ENCODE results near the gene NPAS4. TPM values are rescaled to one million over a fixed set of nuclear protein-coding genes. Genes with fewer than 3 reads are reported as not detected.
"Not testable (repeated sequence)": the region's sequence is repeated elsewhere in the genome, so short reads cannot be mapped to it uniquely, and the experiment has no call there.

NPAS4 gene
- total RNA-seq, 1 donor from 2014 or later, result 0.16 TPM

DNA sequence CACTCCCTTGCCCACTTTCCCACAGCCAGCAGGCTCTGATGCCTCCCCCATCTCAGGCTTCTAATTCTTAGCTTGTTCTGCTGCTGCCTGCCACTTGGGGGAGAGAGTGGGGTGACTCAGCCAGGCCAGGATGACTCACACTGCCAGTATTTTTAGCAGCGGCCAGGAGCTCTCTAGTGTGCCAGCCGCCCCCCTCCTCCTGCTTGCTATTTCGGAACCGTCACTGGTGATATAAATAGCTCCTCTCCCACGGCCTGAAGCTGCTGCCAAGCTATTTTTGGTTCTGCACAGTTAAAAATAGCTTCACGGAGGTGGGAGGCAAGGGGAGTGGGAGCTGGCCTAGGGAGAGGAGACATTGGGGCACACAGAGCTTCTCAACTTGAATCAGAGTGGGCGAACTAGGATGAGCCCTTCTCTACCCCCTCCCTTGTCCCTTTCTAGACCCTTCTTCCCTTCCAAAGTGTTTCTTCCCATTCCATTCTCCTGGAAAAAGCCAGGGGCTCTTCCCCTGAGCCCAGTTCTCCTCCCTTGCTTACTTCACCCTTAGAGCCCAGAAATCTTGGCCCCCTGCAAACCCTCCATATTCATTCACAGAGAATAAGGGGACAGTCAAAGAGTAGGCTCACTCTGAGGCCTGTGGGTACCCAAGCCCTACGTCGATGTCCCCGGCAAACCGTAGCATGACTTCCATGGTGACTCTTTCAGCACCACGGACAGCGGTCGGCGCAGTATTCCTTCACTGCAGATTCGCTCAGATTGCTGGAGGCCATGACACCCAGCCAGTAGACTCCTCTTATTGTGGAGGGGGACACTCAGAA is 2.5 kb upstream of the NPAS4 start:
- peak; percentile 83 for DNase-seq

GRCh38 chr11:66418986-66419308 is 1.9 kb upstream of the NPAS4 start:
- DNase-seq, result no peak

DNA sequence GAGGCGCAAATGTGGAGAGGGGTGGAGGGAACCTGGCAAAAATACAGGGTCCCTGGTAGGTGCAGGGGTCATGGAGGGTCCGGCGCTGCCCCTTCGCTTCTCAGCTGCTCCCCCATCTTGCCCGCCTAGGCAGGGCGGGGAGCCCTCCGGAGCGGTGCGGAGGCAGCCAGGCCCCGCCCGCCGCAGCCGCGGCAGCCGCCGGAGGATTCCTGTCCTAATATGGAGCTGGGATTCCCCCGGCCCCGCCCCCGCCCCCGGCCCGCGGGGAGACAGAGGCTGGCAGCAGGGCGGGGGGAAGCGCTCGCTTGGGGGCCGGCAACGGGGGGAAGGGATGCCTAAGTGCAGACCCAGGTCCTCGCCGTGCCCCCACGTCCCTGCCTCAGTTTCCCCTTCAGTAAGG is 1.0 kb upstream of the NPAS4 start:
- no peak for DNase-seq

GRCh38 chr11:66421492-66422205 is 814 bp downstream of the NPAS4 start:
- DNase-seq, result peak; percentile 56

DNA sequence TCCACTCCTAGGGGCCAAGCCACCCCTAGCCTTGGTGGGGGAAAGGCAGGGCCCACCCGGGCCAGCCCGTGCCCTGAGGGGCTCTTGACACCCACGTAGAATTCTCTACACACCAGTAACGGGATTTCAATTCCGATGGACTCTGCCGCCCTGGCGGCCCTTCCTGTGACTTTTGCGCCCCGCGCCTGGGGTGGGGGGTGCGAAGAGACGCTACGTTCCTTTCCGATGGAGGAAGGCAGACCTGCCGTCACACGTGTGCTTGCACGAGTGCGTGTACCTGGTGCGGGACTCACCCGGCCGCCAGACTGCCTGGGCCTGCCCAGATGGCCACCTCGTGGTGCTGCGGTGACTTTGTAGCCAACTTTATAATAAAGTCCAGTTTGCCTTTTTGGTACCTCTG is 5.5 kb downstream of the NPAS4 start:
- no peak for DNase-seq

DNA sequence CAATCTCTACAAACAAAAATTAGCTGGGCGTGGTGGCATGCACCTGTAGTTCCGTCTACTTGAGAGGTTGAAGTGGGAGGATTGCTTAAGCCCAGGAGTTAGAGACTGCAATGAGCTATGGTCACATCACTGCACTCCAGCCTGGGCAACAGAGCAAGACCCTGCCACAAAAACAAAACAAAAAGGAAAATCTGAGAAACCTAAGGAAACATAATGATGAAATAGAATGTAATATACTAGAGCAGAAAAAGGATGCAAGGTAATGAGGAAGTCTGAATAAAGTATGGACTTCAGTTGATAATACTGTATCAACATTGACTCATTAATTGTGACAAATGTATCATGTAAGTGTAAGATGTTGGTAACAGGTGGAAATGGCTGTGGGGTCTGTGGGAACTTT is 8.1 kb downstream of the NPAS4 start:
- DNase-seq, result no peak

DNA sequence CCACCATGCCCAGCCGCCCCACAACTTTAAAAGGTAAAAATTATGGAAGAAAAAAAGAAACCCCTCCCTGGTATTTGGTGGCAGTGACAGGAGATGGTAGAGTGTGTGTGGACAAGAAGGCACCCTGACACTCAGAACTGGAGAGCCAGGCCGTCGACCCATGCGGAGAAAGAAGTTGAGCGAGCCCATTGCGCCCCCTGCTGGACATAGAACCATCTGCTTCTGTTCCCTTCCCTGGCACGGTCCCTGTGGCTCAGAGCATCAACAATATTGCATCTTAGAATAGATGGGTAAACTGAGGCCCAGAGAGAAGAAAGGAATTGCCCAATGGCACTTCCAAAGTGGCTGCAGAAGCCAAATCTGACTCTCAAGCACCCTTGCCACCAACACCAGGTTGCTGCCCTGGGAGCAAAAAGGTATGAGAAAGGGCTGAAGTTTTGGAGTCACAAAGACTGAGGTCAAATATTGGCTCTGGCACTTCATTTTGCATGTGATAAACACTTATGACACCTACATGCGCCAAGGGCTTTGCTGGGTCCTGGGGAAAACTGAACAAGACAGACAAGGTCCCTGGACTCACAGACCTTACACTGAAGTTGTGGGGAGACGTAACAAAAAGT is 9.3 kb downstream of the NPAS4 start:
- peak; percentile 69 for DNase-seq

DNA sequence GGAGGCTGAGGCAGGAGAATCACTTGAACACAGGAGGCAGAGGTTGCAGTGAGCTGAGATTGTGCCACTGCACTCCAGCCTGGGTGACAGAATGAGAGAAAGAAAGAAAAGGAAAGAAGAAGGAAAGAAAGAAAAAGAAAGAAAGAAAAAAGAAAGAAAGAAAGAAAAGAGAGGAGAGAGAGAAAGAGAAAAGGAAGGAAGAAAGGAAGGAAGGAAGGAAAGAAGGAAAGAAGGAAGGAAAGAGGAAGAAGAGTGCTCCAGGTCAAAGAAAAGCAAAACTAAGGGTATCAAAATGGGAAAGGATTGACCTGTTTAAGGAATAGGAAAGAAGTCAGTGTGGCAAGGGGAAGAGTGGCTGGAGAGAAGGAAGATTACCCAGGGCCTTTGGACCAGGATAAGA is 10.5 kb downstream of the NPAS4 start:
- DNase-seq, result not testable (repeated sequence)

GRCh38 chr11:66431871-66432329 is 11.1 kb downstream of the NPAS4 start:
- DNase-seq, result not testable (repeated sequence)

DNA sequence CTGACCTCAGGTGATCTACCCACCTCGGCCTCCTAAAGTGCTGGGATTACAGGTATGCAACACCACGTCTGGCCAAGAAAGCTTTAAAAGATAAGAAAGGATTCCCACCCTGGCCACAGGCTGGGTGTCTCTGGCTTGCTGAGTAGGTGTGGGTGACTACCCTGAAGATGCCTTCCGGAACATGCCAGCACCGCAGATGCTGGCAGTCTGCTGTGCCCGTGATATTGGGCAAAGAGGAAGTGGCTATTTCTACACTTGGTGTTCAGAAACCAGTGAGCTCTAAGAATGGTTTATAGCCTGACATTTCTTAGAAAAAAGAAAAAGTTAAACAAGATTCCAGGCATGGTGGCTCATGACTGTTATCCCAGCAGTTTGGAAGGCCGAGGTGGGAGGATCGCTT is 11.8 kb downstream of the NPAS4 start:
- DNase-seq, result no peak

DNA sequence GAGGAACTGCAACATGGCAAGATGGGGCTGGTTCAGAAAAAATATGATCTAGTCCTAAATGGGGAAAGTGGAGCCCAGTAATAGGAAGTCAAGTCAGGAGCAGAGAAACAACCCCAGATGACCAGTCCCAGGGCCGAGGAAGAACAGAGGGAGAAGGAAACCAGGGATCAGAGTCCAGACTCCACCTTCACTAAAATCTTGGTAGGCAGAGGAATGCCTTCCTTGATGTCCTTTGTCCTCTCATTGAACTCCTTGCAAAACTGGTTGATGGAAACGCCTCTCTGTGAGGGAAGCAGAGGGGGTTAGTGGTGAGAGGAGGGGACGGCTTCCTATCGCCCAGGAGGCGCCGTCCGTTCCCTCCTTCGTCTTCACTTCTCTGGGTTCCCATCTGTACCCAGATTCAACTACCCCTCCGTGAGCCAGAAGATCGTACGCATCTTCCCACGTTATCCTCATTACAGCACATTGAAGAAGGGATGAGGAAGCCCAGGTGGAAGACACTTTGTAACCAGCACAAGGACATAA is 17.2 kb downstream of the NPAS4 start:
- DNase-seq, result no peak

GRCh38 chr11:66438504-66439466 is 17.9 kb downstream of the NPAS4 start, which contains the start of gene MRPL11:
MRPL11 (minus strand) TSS chr11:66438848; CDS start chr11:66438754, 94 bp downstream.
- peak; percentile 84 for DNase-seq

DNA sequence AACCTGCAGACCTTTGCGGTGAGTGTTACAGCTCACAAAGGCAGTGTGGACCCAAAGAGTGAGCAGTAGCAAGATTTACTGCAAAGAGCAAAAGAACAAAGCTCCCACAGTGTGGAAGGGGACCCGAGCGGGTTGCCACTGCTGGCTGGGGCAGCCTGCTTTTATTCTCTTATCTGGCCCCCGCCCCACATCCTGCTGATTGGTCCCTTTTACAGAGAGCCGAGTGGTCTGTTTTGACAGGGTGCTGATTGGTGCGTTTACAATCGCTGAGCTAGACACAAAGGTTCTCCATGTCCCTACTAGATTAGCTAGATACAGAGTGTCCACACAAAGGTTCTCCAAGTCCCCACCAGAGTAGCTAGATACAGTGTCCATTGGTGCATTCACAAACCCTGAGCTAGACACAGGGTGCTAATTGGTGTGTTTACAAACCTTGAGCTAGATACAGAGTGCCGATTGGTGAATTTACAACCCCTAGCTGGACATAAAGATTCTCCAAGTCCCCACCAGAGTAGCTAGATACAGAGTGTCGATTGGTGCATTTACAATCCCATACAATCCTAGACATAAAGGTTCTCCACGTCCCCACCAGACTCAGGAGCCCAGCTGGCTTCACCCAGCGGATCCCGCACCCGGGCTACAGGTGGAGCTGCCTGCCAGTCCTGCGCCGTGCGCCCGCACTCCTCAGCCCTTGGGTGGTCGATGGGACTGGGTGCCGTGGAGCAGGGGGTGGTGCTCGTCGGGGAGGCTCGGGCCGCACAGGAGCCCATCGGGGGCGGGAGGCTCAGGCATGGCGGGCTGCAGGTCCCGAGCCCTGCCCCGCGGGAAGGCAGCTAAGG is 19.5 kb downstream of the NPAS4 start:
- DNase-seq, result not testable (repeated sequence)

GRCh38 chr11:66440940-66441282 is 20.1 kb downstream of the NPAS4 start:
- DNase-seq, result not testable (repeated sequence)

DNA sequence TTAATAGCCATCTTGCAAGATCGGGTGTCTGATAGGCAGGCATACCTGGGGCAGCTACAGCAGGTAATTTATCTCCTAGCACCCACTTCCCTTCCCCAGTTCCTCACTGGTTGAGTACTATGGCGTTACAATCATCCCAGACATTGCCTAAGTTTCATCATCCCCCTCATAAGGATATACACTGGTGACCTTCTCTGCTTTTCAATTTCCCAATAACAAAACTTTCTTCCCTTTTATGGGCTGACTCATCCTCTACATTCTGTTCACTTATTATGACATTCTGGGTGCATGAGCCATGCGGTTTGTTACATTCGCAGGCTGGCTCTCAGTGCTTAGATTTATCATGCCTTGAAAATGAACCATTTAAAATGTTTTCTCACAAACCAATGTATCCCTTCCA is 22.8 kb downstream of the NPAS4 start:
- DNase-seq, result no peak

GRCh38 chr11:66447012-66447411 is 26.2 kb downstream of the NPAS4 start:
- DNase-seq, result no peak

DNA sequence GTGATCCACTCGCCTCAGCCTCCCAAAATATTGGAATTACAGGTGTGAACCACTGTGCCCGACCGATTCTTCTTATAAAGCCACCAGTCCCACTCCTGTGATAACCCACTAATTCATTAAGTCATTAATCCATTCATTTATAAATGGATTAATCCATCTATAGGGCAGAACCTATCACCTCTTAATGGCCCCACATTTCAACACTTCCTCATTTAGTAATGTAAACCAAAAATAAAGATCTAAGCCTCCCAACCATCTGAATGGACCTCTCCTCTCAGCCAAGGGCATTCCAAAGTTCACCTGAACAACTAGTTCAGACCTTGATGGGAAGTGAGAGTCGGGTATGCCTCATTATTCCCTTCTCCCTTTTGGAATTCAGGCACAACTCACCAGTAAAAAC is 27.7 kb downstream of the NPAS4 start:
- no peak for DNase-seq

- DNase-seq, result no peak
Observed at GRCh38 chr11:66450560-66450959, 29.7 kb downstream of the NPAS4 start.

- no peak for DNase-seq
Observed at GRCh38 chr11:66451663-66452062, 30.8 kb downstream of the NPAS4 start.

DNA sequence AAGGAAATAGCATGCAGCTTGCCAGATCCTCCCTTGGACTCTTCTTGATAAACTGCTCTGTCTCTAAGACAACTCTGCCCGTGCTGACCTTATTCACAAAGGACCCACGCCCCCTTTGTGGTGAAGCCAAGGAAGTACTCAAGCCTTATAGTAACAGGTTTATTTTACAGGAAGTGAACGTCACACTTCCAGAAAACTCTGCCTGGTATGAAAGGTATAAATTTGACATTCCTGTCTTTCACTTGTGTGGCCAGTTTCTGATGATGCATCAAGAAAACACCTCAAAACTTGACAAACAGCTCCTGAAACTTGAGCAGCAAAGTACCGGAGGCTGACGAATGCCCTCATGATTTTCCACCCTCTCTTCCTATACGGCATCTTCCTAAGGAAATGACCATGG is 33.4 kb downstream of the NPAS4 start:
- DNase-seq, result no peak

GRCh38 chr11:66454828-66455227 is 34.0 kb downstream of the NPAS4 start:
- DNase-seq, result no peak

Measured in occipital lobe (tissue), 2 donors.